GM19463 (cell line): ENCODE measurements around the gene ZMYND19.
"Not testable (repeated sequence)": the region's sequence is repeated elsewhere in the genome, so short reads cannot be mapped to it uniquely, and the experiment has no call there.

ENCODE experiments used
- ATAC-seq: cut with Tn5 transposase; IDR thresholded peaks from one replicate; pipeline ENCODE4 v1.9.1; 2021; ENCODE audit warnings: mild to moderate bottlenecking, moderate library complexity; ENCODE audit not compliant: unreplicated experiment

Gene ZMYND19

GRCh38 chr9:137589441-137590122, 730 bp downstream of the ZMYND19 start:
- ATAC-seq, result peak; percentile 15

- ATAC-seq, result no peak
These were observed 1.4 kb downstream of the ZMYND19 start for GRCh38 chr9:137588891-137589290.

DNA sequence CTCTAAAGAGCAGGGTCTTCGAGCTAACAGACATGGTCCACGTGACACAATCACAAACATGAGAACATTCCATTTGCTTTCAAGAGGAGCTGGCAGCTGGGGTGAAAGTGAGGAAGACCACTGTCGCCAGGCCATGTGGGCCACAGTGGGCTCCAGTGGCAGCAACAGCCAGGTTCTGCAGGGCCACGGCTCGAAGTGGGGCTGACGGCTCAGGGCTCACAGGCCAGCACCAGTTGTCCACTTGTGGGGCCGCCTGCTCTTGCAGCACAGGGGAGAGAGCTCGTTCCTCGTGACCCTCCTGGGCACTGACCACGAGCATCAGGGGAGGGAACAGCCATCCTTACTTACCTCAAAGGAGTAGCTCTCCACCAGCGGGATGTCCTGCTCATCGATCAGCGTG, 2.0 kb downstream of the ZMYND19 start:
- no peak for ATAC-seq

DNA sequence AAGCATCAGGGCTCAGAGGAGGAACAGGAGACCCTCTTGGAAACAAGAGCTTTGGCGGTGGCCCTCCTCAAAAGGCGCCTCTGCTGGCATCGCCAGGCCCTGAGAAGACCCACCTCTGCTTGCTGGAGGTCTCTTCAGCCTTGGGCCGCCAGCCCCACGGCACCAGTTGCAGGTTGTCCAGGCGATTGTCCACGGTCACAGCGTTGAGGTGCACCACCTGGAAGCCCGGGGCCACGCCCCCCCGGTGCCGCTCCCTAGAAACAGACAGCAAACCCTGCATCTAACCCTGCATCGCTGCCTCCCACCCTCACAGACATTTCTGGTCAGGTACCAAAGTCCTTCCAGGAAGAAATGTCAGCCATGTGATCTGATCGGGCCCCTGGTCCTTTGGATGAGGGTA, 3.5 kb downstream of the ZMYND19 start:
- ATAC-seq, result no peak

DNA sequence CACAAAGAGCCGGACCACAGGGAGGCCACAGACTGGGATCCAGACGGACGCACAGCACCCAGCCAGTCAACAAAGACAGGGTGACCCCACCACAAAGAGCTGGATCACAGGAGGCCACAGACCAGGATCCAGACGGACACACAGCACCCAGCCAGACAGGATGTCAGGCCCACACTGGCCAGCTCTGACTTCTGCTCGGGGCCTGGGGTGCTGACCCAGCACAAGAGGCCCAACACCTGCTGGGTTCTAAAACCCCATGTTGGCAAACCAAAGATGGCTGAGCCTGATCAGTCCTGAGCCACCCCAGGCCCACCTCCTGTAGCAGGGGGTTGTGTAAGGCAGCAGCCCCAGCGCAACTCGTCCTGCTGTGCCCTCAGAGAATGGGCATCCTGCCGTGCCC, 6.4 kb downstream of the ZMYND19 start:
- ATAC-seq, result no peak

GRCh38 chr9:137583347-137583746, 7.0 kb downstream of the ZMYND19 start:
- no peak for ATAC-seq

- no peak for ATAC-seq
These were observed 7.9 kb downstream of the ZMYND19 start for GRCh38 chr9:137582286-137582860.

GRCh38 chr9:137581361-137582285, 8.7 kb downstream of the ZMYND19 start:
- ATAC-seq, result no peak

- ATAC-seq, result no peak
These were observed 9.4 kb downstream of the ZMYND19 start for GRCh38 chr9:137580954-137581322.

DNA sequence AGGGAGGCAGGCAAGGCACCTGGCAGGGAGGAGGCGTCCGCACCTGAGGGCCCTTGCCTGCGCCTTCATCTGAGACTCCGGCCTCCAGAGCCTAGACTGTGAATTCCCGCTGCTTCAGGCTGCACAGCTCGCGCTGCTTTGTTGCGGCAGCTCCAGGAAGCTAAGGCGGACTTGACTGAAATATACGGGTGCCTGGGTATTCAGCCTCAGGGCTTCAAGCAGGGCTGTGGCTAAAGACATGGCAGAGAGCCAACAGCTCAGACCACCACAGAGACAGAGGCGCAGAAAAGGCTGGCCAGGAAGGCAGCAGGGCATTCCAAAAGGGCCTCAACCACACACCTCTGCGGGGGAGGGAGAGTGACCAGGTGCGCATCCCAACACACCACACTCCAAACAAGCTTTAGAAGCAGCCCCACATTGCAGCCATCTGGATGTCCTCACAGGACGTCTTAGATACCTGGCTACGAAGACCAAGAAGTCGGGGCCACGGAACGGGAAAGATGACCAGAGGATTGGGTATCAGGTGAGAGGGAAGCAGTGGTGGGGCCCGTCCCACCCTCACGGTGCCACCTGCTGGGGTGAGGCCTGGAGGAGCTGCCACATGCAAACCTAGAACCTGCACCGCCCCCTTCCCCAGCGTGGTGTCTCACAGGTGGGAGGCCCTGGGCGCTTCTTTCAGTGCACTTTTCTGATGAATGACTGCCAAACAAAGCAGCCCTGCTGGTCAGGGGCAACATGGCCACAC, 9.9 kb downstream of the ZMYND19 start:
- ATAC-seq, result no peak

GRCh38 chr9:137579259-137579604, 11.1 kb downstream of the ZMYND19 start:
- no peak for ATAC-seq

GRCh38 chr9:137578518-137579258, 11.6 kb downstream of the ZMYND19 start, which contains the start of gene DPH7:
DPH7 (minus strand) TSS chr9:137578925; CDS start chr9:137578777, 148 bp downstream.
- peak; percentile 95 for ATAC-seq

DNA sequence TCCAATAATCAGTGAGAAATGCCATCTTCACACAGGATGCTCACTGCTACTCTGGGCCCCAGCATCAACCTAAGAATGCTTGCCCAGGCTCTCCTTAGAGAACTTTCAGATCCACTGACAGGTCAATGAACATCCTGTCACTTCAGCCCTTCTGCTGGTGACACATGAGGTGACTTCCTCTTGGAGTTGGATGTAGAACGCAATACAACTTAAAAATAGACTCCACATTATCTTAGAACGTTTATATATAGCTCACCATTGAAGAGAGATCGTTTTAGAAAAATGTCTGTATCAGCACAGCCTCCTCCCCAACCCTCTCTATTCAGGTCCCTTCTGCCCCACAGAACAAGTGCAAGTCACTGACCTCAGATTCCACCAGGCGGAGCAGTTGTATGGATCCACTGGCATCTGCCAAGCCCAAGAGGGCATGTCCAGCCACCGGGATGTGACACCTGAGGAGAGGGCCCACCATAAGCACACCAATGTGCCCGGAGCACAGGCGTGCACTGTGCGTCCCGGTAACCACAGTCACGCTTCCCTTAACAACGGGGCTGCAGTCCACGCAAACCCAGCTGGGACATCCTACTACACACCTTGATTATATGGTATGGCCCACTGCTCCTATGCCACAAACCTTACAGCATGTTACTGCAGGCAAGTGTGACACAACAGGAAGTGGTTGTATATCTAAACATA, 14.4 kb downstream of the ZMYND19 start:
- ATAC-seq, result no peak

DNA sequence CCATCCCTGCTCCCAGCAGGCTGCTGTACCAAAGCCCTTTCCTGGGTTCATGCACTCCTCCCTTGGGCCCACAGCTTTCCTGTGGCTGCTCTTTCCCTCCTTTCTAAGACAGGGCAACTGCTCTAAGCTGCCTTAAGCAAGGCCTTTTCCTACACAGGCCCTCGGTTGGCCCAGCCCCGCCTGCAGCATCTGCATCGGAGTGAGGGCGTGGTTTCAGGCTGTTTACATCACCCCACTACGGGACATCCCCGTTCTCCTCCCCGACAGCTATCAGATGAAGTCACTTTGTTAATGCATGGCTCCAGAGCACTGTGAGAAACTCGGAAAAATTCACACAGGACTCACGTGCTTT, 15.0 kb downstream of the ZMYND19 start:
- ATAC-seq, result no peak

- ATAC-seq, result no peak
These were observed 16.1 kb downstream of the ZMYND19 start for GRCh38 chr9:137574192-137574591.

- no peak for ATAC-seq
These were observed 19.7 kb downstream of the ZMYND19 start for GRCh38 chr9:137570566-137570965.

DNA sequence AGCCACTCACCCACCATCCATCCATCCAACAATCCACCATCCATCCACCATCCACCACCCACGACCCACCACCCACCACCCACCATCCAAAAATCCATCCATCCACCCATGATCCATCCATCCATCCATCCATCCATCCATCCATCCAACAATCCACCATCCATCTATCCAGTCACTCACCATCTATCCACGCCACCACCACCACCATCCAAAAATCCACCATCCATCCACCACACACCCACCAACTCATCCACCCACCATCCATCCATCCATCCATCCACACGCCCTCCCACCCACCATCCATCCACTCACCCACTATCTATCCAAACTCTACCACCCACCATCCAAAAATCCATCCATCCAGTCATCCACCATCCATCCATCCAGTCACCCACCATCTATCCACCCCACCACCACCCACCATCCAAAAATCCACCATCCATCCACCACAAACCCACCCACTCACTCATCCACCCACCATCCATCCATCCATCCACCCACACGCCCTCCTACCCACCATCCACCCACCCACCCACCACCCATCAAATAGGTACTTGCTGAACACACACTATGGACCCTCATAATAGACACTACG, 20.6 kb downstream of the ZMYND19 start:
- ATAC-seq, result no peak

- ATAC-seq, result not testable (repeated sequence)
These were observed 21.9 kb downstream of the ZMYND19 start for GRCh38 chr9:137568445-137568844.

DNA sequence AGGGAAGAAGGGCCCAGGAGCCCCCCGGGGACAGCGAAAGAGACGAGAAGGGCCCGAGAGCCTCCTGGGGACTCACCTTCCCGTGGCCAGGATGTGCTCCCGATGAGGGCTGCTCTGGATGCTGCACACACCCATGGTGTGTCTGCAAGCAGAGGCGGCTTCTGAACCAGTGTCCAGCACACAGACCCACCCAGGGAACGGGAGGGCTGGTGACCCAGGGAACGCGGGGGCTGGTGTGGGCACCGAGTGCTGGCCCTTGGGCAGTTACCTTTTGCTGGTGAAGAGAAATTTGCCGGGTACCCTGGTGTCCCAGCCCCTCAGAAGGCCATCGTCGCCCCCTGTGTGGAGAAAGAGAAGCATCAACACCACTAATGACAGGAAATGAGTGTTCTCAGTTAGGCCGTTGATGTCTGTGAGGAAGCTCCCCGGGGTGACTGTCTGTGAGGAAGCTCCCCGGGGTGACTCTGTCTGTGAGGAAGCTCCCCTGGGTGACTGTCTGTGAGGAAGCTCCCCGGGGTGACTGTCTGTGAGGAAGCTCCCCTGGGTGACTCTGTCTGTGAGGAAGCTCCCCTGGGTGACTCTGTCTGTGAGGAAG, 25.4 kb downstream of the ZMYND19 start:
- no peak for ATAC-seq
